Activated CD4-positive, alpha-beta T cell treated with anti-CD3 and anti-CD28 coated beads, Interleukin-2, amount 10 ng/mL, durations not matched to agents 7 days and 5 days (primary cell): Measurements from ENCODE around the gene AHNAK2. TPM values are rescaled to one million over a fixed set of nuclear protein-coding genes. Genes with fewer than 3 reads are reported as not detected.
"Not testable (repeated sequence)": the region's sequence is repeated elsewhere in the genome, so short reads cannot be mapped to it uniquely, and the experiment has no call there.

Source experiments
- CTCF ChIA-PET: fragments of 350-600 bp; sonication (Branson Sonifier 250); formaldehyde crosslinking; loops from one replicate; lab custom pipeline; 2021; ENCODE audit warnings: antibody characterized with exemption; lab: Charles Lee
- POLR2A ChIA-PET: fragments of 350-600 bp; sonication (Branson Sonifier 250); formaldehyde crosslinking; loops from one replicate; lab custom pipeline; 2021; ENCODE audit warnings: antibody characterized with exemption; lab: Charles Lee
- DNase-seq: peaks from one replicate; pipeline ENCODE4 v3.0.0-alpha.2; 2020
- H3K27ac Mint-ChIP-seq: one replicate; pipeline ENCODE4 v1.8.0; 2021; ENCODE audit warnings: mild to moderate bottlenecking, moderate library complexity, mixed read lengths
- H3K27me3 Mint-ChIP-seq: one replicate; pipeline ENCODE4 v1.8.0; 2021; ENCODE audit warnings: mixed read lengths
- H3K36me3 Mint-ChIP-seq: one replicate; pipeline ENCODE4 v1.8.0; 2021; ENCODE audit warnings: low read depth, mixed read lengths
- H3K4me1 Mint-ChIP-seq: one replicate; pipeline ENCODE4 v1.8.0; 2021; ENCODE audit warnings: mixed read lengths
- H3K4me3 Mint-ChIP-seq: one replicate; pipeline ENCODE4 v1.8.0; 2021; ENCODE audit warnings: mild to moderate bottlenecking, moderate library complexity, mixed read lengths
- H3K9me3 Mint-ChIP-seq: one replicate; pipeline ENCODE4 v1.8.0; 2021; ENCODE audit warnings: mixed read lengths
- total RNA-seq, 2 experiments: library from RNA; stranded (reverse); gene quantifications; one replicate each; pipeline ENCODE4 v1.2.3, GENCODE V29; 2021

Gene AHNAK2
- total RNA-seq, 2 experiments from 2014 or later: not detected

DNA sequence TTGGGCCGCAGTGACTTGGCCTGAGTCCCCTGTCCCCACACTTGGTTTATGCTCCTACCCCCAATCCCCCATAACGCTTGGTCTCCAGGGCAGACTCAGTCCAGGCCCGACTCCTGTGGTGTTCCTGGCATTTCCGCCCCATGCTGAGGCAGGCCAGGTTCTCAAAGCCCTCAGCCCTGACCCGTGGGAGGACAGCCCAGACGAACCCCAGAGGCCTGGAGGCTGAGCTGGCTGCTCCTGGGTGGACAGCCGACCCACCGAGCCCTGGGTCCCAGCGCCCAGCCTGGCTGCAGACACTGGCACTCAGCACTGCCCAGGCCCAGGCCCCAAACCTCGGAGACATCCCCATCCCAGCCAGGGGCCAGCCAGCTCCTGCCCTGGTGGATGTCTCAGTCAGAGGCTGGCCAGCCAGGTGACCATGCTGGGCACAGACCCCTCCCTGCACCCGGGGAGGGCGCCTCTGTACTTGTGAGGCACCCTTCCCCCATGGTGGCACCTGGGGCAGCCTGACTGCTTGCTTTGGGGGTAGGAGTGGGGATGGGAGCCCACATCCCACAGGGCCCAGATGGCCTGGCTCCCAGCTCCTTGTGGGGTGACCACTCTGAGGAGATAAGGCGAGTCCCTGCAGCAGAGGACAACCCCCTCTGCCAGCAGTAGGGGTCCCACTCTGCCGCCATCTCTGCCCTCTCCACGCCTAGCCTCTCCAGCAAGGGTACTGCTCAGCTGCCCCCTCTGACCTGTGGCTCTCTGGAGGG, 52.1 kb downstream of the AHNAK2 start:
- H3K27ac Mint-ChIP-seq: no peak overlapping the region
- ChIA-PET CTCF (interaction anchor here (1.0 kb wide), 1 partner anchor 30 kb away, joined by 3 read pairs; no protein-coding TSS in a partner anchor), POLR2A (no interaction called here)

DNA sequence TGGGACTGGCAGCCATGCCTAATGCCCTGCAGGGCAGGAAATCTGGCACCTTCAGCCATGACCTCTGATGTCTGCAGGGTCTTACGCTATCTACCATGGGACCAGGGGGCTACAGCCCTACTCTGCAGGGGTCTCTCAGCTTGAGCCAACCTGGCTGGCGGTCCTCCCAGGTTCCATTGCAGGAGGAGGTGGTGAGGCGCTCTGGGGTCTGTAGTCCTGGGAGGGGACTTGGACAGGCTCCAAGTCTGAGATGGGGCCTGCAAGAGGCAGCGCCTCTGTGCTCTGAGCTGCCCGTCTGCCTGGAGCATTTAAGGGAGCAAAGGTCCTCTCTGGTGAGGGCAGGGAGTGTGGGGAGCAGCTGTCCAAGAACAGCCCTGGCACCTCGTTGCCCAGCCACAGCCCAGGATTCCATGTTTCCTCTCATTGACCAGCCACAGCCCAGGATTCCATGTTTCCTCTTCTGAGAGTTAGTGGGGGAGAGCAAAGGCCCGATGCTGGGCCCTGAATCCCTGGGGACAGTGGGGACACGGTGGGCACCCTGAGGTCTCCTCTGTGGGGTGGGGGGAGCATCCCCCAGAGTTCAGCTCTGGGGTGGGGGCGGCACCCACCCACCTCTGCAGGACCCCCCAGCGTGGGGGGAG, 52.8 kb downstream of the AHNAK2 start:
- Mint-ChIP-seq H3K27me3 (peaks cover 7% of the 10 kb centered on the region), H3K9me3 (no peaks in the 10 kb centered on the region), H3K4me1 (no peaks in the 10 kb centered on the region), H3K4me3 (no peak overlapping the region), H3K27ac (no peak overlapping the region), H3K36me3 (no peaks in the 10 kb centered on the region)
- CTCF ChIA-PET: interaction anchor here (1.0 kb wide), 2 partner anchors 8 to 29 kb away, joined by 3 read pairs; no protein-coding TSS in a partner anchor
- no peak for DNase-seq
- POLR2A ChIA-PET: no interaction called here

More for the DNA sequence above, 52.1 kb downstream of the AHNAK2 start:
- Mint-ChIP-seq H3K4me1 (no peaks in the 10 kb centered on the region), H3K36me3 (no peaks in the 10 kb centered on the region), H3K27me3 (peaks cover 7% of the 10 kb centered on the region), H3K9me3 (no peaks in the 10 kb centered on the region), H3K4me3 (no peak overlapping the region)
- DNase-seq: no peak

DNA sequence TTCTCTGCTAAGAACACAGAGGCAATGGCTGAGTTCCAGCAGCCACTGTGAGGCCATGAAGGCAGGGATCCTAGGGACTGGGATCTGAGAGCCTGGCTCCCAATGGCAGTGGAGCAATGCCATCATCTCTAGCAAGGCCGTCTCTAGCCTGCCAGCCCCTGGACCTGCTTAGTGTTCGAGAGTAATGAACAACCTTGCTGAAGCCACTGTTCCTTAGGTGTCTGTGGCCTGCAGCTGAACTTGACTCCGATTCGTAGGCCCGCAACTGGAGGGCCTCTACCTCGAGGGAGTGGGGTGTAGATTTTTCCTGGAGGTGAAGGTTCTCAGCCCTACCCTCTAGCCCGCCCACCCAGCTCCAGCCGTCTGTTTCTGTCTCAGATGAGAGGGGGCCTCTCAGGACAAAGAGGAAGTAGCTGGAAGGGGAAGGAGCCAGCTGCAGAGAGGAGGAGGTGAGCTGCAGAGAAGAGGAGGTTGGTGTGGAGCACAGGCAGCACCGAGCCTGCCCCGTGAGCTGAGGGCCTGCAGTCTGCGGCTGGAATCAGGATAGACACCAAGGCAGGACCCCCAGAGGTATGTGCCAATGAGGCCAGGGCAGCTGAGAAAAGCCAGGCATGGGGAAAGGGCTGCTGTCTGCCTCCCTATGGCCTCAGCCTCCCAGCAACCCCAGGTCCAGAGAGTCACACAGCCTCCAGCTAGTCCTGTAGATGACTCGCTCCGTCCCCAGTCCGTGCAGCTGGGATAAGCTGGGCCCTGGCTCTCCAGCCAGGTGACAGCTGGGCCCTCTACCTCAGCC, 53.6 kb downstream of the AHNAK2 start, which contains the start of gene PLD4:
Gene PLD4 (plus strand): TSS at position 459 of the 793 bp plus-strand sequence. CDS start 2,262 bp downstream, outside the sequence.
- H3K9me3 Mint-ChIP-seq: no peaks in the 10 kb centered on the region
- H3K36me3 Mint-ChIP-seq: no peaks in the 10 kb centered on the region
- no peak within 1 kb of the TSS for H3K4me3 Mint-ChIP-seq
- ChIA-PET CTCF (interaction anchor here (1.0 to 1.1 kb wide), 2 partner anchors 9 to 30 kb away, joined by 3 read pairs; no protein-coding TSS in a partner anchor), POLR2A (no interaction called here)
- H3K27ac Mint-ChIP-seq: no peak within 1 kb of the TSS
- H3K4me1 Mint-ChIP-seq: no peaks in the 10 kb centered on the region
- peaks cover 7% of the 10 kb centered on the region for H3K27me3 Mint-ChIP-seq
- DNase-seq: no peak

DNA sequence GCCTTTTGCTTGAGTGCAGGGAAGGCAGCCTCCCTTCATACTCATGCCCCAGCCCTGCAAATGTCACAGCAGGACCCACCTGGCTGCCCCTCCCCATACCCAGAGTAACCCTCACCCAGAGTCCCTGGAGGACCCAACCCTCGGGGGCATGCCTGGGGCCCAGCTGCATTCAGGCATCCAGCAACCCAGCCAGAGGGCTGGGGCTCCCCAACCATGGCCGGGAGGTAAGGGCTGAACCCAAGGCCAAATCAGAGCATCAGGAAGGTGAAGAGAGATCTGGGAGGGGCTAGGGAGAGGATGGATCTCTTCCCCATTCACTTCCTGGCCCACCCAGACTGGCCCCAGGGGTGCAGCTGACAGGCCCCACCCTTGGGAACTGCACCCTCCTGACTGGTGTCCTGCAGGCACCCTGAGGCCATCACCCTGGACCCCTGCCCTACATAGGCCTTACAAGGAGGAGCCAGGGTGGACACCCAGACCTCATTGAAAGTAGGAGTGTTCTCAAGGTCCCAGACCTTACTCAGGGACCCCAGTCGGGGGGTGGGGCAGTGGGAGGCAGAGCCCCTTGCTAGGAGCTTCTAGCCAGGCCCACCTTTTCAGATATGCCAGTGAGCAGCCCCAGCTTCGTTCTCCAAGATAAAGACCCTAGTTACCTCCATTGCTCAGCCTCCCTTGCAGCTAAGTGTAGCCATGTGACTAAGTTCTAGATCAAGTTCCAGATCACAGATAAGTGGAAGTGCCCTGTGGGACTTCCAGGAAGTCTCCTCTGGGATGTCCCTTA, 54.3 kb downstream of the AHNAK2 start:
- H3K27me3 Mint-ChIP-seq: peaks cover 7% of the 10 kb centered on the region
- H3K27ac Mint-ChIP-seq: no peak overlapping the region
- no peaks in the 10 kb centered on the region for H3K36me3 Mint-ChIP-seq
- H3K4me1 Mint-ChIP-seq: no peaks in the 10 kb centered on the region
- CTCF ChIA-PET: interaction anchor here (1.0 to 1.1 kb wide), 2 partner anchors 10 to 29 kb away, joined by 3 read pairs; no protein-coding TSS in a partner anchor
- no peaks in the 10 kb centered on the region for H3K9me3 Mint-ChIP-seq
- POLR2A ChIA-PET: no interaction called here
- no peak for DNase-seq
- no peak overlapping the region for H3K4me3 Mint-ChIP-seq

DNA sequence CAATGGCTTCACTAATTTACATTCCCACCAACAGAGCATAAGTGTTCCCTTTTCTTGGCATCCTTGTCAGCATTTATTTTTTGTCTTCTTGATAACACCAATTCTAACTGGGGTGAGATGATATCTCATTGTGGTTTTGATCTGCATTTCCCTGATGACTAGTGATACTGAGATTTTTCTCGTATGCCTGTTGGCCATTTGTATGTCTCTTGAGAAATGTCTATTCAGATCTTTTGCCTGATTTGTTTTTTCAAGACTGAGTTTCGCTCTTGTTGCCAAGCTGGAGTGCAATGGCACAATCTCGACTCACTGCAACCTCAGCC, 58.2 kb downstream of the AHNAK2 start:
- Mint-ChIP-seq H3K4me3 (no peak overlapping the region), H3K27ac (no peak overlapping the region), H3K27me3 (peaks cover 9% of the 10 kb centered on the region), H3K36me3 (no peaks in the 10 kb centered on the region), H3K4me1 (no peaks in the 10 kb centered on the region), H3K9me3 (no peaks in the 10 kb centered on the region)
- CTCF ChIA-PET: no interaction called here
- POLR2A ChIA-PET: no interaction called here
- no peak for DNase-seq

DNA sequence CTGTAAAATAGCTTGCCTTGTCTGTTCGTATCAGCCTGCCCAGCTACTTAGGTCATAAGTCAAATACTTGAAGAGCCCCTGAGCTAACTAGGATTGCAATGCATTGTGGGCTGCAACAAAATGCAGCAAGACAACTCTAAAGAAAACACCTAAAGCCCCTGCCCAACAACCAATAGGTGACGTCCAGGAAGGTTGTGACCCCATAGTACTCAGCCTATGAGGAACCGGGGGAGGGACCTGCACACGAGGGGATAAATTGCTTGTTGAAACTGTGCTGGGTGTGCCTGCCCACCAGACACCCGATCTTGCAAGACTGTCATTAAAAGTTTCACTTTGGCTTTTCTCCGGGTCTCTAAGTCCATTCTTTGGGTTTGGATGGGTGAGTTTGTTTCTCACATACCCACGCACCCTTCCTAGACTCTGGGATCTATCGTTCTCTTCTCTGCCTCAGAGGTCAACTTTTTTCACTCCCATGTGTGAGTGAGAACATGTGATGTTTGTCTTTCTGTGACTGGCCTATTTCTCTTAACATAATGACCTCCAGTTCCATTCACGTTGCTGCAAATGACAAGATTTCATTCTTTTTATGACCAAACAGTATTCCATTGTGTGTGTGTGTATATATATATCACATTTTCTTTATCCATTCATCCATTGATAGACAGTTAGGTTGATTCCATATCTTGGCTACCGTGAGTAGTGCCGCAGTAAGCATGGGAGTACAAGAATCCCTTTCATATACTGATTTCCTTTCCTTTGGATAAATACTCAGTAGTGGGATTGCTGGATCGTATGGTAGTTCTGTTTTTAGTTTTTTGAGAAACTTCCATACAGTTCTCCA, 58.8 kb downstream of the AHNAK2 start:
- DNase-seq, H3K9me3 Mint-ChIP-seq, H3K4me3 Mint-ChIP-seq, POLR2A ChIA-PET, H3K36me3 Mint-ChIP-seq, H3K4me1 Mint-ChIP-seq, H3K27ac Mint-ChIP-seq, CTCF ChIA-PET: not testable (repeated sequence)
- peaks cover 13% of the 10 kb centered on the region for H3K27me3 Mint-ChIP-seq

DNA sequence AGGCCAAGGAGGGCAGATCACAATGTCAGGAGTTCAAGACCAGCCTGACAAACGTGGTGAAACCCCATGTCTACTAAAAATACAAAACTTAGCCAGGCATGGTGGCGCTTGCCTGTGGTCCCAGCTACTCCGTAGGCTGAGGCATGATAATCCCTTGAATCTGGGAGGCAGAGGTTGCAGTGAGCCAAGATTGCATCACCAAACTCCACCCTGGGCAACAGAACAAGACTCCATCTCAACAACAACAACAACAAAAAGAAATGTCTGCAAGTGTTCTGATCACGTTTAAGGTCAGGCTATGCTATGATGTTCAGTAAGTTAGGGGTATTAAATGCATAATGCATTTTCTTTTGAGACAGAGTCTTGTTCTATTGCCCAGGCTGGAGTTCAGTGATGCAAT, 60.2 kb downstream of the AHNAK2 start:
- H3K27ac Mint-ChIP-seq: no peak overlapping the region
- CTCF ChIA-PET: no interaction called here
- POLR2A ChIA-PET: no interaction called here
- peaks cover 24% of the 10 kb centered on the region for H3K27me3 Mint-ChIP-seq
- H3K9me3 Mint-ChIP-seq: no peaks in the 10 kb centered on the region
- H3K4me1 Mint-ChIP-seq: no peaks in the 10 kb centered on the region
- DNase-seq: no peak
- H3K4me3 Mint-ChIP-seq: no peak overlapping the region
- H3K36me3 Mint-ChIP-seq: no peaks in the 10 kb centered on the region

DNA sequence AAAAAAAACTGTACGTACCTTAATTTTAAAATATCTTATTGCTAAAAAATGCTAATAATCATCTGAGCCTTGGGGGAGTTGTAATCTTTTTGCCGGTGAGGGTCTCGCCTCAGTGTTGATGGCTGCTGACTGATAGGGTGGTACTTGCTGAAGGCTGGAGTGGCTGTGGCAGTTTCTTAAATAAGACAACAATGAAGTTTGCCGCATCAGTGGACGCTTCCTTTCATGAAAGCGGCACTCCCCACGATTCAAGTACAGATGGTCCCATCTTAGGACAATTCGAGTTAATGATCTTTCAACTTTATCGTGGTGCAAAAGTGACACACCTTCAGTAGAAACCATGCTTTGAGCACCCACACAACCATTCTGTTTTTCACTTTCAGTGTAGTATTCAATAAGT, 61.1 kb downstream of the AHNAK2 start:
- Mint-ChIP-seq H3K4me3 (no peak overlapping the region), H3K9me3 (peaks cover 1% of the 10 kb centered on the region), H3K27me3 (peaks cover 25% of the 10 kb centered on the region), H3K36me3 (no peaks in the 10 kb centered on the region), H3K4me1 (no peaks in the 10 kb centered on the region), H3K27ac (no peak overlapping the region)
- CTCF ChIA-PET: no interaction called here
- DNase-seq: no peak
- POLR2A ChIA-PET: no interaction called here

DNA sequence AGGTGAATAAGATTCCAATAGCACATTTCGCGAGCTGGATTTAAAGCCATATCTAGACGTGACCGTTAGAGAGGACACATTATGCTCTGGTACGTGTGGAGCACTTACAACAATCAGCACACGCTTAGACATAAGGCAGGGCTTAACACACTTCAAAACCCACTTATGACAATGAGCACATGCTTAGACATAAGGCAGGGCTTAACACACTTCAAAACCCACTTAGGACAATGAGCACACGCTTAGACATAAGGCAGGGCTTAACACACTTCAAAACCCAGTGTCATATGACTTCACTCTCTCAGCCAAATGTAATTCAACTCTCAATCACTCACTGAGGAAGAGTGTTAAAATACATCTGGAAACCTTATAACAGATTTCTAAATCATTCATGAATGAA, 64.7 kb downstream of the AHNAK2 start:
- H3K9me3 Mint-ChIP-seq: peaks cover 5% of the 10 kb centered on the region
- POLR2A ChIA-PET: no interaction called here
- no peak for DNase-seq
- H3K27me3 Mint-ChIP-seq: peaks cover 33% of the 10 kb centered on the region
- no peaks in the 10 kb centered on the region for H3K4me1 Mint-ChIP-seq
- no peak overlapping the region for H3K4me3 Mint-ChIP-seq
- no peaks in the 10 kb centered on the region for H3K36me3 Mint-ChIP-seq
- CTCF ChIA-PET: no interaction called here
- no peak overlapping the region for H3K27ac Mint-ChIP-seq

DNA sequence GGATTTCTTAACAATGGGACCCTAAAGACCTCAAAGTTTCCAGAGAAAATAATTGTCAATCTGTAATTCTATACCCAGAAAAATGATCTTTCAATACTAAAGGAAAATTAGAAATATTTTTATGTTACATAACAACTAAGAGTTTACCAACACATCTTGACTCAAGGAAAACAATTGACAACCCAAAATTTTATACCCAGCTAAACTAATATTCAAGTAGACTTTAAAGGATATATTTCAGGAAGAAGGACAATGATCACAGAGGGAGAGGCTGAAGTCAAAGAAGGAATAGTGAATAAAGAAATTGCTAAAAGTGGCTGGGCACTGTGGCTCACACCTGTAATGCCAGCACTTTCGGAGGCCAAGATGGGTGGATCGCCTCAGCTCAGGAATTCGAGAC, 66.1 kb downstream of the AHNAK2 start:
- Mint-ChIP-seq H3K4me1 (no peaks in the 10 kb centered on the region), H3K27me3 (peaks cover 41% of the 10 kb centered on the region), H3K36me3 (no peaks in the 10 kb centered on the region), H3K27ac (no peak overlapping the region), H3K9me3 (peaks cover 5% of the 10 kb centered on the region), H3K4me3 (no peak overlapping the region)
- ChIA-PET POLR2A (no interaction called here), CTCF (no interaction called here)
- DNase-seq: no peak

DNA sequence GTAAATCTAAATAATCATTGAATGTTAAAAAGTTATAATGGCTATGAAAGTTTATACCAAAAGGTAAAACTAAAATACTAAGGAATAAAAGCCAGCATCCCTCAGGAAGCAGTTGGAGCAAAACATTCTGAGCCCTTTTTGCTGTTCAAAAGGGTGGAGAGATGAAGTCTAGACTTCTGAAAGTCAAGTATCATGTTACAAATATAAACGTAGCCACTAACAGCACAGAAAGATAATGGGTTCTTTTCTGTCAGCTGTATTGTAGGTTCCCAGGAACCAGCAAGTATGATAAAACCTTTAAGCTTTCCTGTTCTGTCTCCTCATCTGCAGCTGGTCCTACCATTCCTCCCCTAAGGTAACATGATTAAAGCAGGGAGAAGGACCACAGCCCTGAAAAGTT, 69.9 kb downstream of the AHNAK2 start:
- CTCF ChIA-PET: interaction anchor here (1.6 kb wide), 1 partner anchor 8 kb away, joined by 3 read pairs; no protein-coding TSS in a partner anchor
- Mint-ChIP-seq H3K9me3 (peaks cover 5% of the 10 kb centered on the region), H3K4me1 (no peaks in the 10 kb centered on the region), H3K27ac (no peak overlapping the region), H3K36me3 (no peaks in the 10 kb centered on the region), H3K27me3 (peaks cover 36% of the 10 kb centered on the region), H3K4me3 (no peak overlapping the region)
- no peak for DNase-seq
- POLR2A ChIA-PET: no interaction called here

DNA sequence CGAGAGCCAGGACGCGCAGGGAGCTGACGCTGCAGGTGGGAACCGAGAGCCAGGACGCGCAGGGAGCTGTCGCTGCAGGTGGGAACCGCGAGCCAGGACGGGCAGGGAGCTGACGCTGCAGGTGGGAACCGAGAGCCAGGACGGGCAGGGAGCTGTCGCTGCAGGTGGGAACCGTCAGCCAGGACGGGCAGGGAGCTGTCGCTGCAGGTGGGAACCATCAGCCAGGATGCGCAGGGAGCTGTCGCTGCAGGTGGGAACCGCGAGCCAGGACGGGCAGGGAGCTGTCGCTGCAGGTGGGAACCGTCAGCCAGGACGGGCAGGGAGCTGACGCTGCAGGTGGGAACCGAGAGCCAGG, 72.6 kb downstream of the AHNAK2 start:
- CTCF ChIA-PET, H3K27ac Mint-ChIP-seq, H3K4me3 Mint-ChIP-seq, POLR2A ChIA-PET, H3K4me1 Mint-ChIP-seq, DNase-seq, H3K9me3 Mint-ChIP-seq, H3K36me3 Mint-ChIP-seq: not testable (repeated sequence)
- H3K27me3 Mint-ChIP-seq: peaks cover 34% of the 10 kb centered on the region
